Umbilical cord (tissue), 2 donors: ENCODE results near the gene FGD4. TPM values are rescaled to one million over a fixed set of nuclear protein-coding genes. Genes with fewer than 3 reads are reported as not detected.
"Not testable (repeated sequence)": the region's sequence is repeated elsewhere in the genome, so short reads cannot be mapped to it uniquely, and the experiment has no call there.

Source experiments
- DNase-seq: peaks from one replicate; pipeline ENCODE4 v3.0.0-alpha.2; 2015; ENCODE audit warnings: low spot score
- total RNA-seq: library from RNA; depleted of rRNA; stranded (reverse); fragments of >200 nt; gene quantifications from one replicate; pipeline ENCODE4 v1.2.3, GENCODE V29; 2014; ENCODE audit warnings: low replicate concordance; ENCODE audit not compliant: insufficient read depth

Gene FGD4
- total RNA-seq, 1 donor from 2014 or later: 6.5 TPM

DNA sequence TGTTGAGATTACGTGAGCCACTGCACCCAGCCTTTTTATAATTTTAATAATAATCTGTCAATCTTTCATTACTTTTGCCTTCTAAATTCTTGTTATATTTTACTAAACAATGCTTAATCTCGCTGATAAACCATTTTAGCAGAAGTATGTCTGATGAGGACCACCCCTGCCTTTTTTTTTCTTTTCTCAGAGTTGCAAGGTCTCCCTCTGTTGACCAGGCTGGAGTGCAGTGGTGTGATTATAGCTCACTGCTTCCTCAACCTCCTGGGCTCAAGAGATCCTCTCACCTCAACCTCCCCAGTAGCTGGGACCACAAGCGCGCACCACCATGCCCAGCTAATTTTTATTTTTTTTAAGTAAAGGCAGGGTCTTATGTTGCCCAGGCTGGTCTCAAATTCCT lies 161.2 kb downstream of the FGD4 start:
- DNase-seq: no peak

DNA sequence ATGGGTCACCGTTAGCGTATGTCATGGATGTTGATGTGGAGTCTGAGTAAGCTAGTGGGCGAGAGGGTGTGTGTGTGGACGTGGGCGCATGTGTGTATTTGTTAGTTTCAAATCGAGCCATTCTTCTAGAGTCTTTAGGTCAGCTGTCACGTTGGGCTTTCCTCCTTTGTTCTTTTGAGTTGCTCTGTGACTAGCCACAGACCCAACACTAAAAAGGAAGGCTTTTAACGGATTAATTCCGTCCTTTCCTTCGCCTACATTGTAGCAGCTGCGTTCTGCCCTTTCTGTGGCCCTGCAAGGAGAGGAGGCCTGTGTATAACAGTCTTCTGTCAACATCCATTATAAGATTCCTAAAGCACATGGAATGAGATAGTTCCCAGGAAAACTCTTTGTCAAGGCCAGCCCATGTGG lies 162.6 kb downstream of the FGD4 start:
- no peak for DNase-seq

DNA sequence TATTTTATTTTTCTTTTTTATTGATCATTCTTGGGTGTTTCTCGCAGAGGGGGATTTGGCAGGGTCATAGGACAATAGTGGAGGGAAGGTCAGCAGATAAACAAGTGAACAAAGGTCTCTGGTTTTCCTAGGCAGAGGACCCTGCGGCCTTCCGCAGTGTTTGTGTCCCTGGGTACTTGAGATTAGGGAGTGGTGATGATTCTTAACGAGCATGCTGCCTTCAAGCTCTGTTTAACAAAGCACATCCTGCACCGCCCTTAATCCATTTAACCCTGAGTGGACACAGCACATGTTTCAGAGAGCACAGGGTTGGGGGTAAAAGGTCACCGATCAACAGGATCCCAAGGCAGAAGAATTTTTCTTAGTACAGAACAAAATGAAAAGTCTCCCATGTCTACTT lies 163.1 kb downstream of the FGD4 start:
- not testable (repeated sequence) for DNase-seq

DNA sequence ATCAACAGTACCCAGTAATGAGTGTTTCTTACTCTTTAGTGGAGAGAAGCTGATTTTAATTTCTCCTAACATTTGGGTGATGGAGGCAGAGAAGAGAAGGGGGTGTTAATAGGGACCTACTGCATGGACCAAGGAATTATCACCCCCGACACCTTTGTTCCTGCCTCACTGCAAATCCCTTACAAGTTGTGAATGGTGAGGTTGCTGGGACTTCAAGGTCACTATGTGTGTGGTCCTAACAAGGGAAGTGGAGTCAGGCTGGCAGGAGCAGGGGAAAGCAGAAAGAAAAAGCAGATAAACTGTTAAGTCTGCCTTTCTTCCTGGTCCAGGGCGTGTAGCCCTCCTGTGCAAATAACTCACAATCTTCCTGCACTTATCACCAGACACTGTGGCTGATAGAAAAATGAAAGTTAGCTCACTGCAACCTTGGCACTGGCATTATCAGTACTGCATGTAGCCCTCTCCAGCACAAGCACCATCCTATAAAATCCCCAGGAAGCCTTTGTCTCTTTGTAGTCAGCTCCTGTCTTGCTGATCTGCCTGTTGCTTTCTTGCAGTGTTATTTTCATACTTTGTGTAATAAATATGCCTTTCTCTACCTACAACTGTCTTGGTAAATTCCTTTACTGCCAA lies 167.4 kb downstream of the FGD4 start:
- no peak for DNase-seq

DNA sequence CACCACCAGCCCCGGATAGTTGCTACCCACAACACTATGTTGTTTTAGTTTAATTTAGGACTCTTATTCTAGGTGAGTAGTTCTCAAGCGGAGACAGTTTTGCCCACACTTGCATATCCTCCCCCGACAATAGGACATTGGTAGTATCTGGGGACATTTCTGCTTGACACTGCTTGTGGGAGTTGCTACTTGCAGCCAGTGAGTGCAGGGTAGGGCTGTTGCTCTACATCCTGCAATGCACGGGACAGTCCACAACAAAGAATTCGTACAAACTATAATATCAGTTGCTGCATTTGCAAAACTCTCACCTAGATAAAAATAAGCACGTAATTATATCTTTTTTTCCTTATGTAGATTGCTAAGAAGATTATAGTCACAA lies 167.9 kb downstream of the FGD4 start:
- no peak for DNase-seq

DNA sequence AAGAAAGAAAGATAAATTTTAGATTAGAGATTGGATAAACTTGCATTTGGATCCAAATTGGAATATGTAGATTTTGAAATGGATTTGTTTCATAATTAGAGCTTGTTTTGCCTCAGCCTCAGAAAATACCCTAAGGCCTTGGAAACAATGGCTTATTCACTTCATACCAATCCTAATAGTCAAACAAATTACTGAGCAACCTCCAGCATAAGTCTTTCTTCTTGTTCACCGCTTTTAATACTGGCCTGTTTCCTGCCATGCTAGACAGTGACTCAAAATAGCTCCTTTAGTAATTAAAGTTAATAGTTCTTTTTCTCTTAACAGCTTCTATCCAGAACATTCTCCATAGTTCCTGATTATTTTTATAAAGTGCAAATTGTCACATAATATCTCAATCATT lies 168.9 kb downstream of the FGD4 start:
- peak; percentile 19 for DNase-seq

DNA sequence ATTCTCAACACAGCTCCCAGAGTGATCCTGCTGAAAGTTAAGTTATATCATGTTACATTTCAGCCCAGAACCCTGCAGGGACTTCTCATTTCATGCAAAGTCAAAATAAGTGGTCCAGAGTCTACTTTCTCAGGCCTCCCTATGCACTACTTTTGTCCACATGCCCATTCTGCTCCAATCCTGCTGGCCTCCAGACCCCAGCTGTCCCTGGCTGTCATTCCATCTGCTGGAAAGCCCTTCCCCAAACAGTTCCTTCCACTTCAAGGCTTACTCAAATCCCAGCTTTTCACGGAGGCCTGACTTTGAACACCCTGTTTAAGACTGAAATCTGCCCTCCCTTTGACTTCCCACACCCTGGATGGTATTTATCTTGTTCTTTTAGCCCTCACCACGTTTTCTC lies 169.9 kb downstream of the FGD4 start:
- DNase-seq: no peak

DNA sequence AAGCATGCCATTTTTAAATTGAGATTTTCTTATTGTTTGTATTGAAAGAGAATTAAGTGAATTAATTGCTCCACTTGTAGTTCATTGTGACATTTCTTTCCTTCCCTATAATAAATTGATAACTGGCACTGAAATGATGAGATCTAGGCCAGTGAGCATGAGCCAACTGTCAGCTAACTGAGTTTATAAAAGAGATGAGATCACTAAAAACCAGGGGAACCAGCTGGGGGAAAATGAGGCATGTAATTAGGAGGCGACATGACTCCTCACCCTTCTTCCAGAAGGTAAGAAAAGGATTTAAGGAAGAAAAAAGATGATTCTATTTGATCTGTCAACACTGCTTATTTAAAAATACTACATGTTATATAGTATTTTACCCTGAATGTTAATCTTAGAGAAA lies 175.2 kb downstream of the FGD4 start:
- DNase-seq: no peak

DNA sequence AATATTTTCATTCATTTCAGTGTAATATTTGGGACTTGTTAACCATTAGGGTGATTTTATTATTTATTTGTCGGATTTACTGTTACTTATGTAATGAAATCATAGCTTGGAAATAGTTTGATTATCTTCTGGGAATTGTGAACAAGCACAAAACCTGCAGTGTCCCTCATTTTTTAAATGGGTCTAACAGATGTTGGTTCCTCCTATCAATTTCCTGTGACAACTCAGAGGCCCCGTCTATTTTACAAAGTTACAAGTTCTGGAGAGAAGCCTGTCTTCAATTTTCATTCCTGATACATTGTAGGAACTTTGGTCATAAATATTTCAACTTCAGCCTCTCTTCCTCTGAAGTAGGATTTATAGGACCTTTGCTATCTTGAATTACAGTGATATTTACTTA lies 178.0 kb downstream of the FGD4 start:
- peak; percentile 25 for DNase-seq

DNA sequence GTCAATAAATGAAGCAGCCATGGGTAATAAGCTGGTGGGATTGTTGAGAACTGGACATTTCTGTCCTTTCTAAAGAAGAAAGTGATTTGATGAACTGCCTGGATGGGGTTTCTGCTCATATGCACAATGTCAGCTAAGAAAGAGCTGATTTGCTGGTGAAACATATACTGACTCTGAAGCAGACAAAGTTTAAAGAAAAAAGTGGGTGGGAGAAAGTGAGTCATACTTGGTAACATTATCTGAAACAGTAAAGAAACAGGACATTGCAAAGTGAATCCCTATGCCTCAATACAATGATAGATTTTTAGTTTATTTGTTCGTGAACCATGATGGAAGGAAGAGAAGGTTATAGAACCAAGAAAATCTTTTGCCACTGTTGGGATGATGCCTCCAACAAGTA lies 184.2 kb downstream of the FGD4 start:
- DNase-seq: peak; percentile 56

DNA sequence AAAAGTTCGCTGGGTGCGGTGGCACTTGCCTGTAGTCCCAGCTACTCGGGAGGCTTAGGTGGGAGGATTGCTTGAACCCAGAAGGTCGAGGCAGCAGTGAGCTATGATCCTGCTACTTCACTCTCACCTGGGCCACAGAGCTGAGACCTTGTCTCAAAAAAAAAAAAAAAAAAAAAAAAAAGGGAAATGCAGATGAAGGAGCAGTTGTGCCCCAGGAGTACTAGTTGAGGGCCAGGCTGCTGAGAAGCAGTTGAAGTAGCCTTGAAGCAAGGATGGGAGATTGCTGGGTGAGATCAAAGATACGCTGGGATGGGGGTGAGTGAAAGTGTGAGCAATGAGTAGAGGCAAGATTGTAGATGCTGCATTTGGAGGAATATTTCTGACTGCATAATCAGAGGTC lies 186.3 kb downstream of the FGD4 start:
- no peak for DNase-seq

DNA sequence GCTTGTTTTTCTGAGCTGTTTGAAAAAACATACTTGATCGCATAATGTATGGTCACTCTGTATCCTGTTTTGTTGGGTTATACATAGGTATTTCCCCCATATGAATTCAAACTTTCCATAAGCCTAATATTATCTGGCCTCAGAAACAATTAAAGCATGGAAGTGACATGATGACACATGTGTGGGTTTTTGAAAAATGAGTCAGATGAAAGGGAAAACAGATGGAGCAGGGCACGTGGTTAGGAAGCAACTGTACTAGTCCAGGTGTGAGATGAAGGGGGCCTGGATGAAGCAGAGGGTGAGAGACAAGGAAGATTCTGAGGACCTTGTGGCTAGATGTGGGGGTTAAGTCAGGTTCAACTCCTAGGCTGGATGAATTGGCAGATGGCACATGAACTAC lies 187.0 kb downstream of the FGD4 start:
- no peak for DNase-seq

DNA sequence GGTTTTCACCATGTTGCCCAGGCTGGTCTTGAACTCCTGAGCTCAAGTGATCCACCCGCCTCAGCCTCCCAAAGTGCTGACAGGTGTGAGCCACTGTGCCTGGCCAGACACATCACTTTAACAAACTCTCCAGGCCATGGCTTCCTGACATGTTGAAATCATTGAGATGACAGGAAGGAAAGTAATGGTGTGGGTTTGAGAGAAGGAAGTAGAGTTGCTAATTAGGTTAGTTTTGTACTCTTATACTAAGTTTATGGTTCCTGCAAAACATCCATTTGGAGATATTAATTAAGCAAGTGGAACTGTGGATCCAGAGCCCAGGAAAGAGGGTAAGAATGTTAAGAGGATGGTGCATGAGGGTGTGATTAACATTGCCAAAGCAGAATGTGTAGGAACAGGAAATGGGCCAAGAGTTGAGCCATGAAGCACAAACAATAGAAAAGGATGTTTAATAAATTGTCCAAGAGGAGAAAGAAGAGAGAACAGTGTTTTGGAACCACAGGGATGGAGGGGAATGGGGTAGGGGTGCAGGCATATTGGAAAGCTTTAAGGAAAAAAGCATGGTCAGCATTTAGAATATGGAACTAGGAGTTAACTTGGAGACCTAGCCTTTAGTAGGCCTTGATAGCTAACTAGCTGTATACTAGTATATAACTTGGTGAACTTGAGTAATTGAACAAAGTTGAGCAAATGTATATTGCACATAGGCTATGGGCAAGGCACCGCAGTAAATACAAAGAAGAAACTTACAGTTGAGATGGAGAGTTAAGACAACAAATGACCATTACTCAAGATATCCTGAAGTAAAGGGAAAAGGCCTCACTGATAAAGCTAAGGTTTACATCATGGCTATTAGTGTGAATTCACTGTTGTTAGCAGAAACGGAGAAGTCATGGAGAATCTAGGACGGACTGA lies 188.5 kb downstream of the FGD4 start:
- no peak for DNase-seq

DNA sequence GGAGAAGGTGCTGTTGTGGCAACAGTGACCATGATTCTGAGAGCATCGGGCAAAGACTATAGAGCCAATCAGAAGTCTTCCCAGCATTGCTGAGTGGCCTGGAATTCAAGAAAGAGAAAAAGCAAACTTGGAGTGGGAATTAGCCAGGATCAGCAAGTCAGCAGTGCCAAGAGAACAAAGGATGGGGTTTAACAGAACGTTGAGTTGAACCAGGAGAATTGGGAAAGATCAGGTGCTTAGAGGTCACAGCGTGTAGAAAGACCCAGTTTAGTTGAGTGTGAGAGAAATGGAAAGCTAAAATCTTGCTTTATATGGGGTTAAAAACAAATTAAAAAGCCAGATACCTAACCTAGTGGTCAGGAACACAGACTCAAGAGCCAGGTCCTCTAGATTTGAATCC lies 189.2 kb downstream of the FGD4 start:
- DNase-seq: no peak

DNA sequence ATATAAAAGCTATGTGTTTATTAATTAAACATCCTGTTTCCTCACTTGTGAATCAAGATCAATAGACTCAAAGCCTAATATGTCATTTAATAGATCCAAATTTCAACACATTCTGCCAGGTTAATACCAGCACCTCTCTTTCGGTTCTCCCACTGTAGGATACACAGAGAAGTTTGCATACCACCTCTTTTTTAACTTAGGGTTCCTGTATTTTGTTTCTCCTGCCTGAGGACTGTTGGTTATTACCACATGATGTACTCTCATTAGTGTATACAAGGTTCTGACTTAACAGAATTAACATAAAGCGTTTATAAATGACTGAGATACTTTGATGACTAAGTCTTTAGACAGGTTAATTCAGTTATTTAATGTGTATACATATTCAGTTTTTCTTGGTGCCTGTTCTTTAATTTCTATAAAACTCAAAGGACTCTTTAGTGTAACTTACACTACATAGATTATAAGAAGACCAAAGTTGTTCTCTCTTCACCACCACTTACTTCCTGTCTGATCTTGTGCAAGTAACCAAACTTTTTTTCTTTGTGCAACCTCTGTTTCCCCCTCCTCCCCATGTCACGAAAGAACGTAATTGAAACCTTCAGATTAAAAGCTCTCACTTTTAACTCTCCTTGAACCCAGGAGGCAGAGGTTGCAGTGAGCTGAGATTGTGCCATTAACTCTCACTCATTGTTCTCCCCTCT lies 190.0 kb downstream of the FGD4 start:
- no peak for DNase-seq

DNA sequence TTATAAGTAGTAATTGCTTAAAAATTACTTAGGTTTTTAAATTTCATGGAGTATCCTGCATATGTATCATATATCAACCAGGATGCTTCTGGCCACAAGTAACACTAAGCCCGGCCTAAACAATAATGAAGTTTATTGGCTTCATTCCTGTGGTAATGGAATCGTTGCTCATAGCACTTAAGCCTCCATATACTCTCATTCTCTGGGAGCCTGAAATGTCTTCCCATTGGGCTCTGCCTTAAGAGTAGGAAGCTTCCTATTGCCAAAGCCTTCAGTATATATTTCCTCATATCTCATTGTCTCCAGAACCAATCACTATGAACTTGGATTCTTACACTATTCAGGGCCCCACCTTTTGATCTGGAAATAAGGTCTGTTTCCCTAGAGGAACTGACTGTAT lies 195.9 kb downstream of the FGD4 start:
- no peak for DNase-seq

DNA sequence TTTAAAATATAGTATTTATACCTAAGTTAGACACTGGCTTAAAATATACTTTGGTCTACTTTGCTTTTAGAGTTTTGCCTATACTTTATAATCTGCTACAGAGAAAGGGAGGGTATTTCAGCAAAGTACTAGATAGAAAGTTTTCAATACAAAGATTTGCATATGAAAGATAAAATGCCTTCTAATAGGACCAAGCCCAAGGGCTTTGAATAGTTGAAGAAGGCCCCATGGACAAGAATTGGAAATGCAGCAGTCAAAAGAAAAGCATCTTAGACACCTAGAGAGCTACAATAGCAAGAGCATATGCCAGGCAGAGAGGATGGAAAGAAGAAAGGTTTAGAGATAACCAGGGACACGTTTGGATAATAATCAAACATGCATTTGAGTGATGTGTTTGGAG lies 196.7 kb downstream of the FGD4 start:
- DNase-seq: no peak

DNA sequence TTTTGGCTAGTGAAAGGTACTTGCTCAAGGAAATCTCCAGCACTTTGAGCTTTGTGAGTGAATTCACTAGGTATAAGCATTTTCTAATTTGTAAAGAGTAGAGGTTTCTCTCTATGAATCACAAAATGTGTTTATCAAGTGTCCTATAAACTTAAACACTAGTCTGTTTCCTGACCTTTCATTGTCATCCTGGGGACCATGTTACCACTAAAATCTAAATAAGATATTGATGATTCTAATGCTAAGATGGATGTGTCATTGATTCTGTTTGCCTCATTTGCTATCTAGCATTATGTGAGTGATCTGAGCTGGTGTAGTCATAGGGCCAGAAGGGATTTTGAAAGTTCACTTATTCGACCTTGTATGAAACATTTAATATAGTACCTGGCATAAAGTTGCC lies 199.3 kb downstream of the FGD4 start:
- DNase-seq: no peak

DNA sequence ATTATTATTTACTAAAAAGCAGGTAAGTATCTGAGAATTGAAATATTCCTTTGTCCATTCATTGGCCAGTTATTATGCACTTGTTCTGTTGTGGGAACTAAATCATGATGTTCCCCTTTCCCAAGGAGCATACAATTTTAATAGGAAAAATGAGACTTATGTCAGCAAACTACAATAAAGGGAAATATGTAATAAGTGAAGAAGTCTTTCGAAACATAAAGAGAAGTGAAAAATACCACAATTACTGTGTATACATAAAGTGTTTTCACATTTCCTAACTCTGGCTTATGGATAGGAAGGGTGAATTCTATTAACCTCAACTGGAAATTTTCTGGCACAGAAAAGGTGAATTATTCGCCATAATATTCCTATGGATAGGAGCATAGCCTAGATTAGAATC lies 201.3 kb downstream of the FGD4 start:
- DNase-seq: no peak

DNA sequence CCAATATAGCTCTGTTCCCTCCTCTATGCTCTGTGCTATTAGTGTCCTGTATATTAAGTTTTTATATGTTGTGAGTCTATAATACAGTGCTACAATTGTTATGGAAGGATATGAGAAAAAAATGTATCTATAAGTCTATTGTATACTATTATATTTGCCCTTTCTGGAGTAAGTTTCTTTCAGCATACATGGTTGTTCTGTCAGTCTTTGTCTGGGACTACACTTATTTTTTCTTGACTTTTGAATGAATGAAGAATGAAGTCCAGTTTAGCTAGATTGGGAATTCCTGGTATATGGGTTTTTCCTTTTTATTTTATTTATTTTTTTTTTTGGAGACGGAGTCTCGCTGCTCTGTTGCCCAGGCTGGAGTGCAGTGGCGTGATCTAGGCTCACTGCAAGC lies 203.7 kb downstream of the FGD4 start:
- no peak for DNase-seq

DNA sequence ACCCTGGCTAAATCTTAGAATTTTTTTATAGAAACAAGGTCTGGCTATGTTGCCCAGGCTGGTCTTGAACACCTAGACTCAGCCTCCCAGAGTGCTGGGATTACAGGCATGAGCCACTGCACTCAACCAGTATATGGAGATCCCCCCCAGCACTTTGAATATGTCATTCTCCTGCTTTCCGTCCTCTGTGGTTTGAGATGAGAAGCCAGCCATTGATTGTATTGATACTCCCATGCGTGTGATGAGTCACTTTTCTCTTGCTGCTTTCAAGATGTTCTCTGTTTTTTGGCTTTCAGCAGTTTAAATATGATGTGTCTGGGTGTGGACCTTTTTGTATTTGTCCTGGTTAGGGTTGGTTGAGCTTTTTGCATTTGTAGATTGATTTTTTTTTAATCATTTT lies 204.5 kb downstream of the FGD4 start:
- no peak for DNase-seq

DNA sequence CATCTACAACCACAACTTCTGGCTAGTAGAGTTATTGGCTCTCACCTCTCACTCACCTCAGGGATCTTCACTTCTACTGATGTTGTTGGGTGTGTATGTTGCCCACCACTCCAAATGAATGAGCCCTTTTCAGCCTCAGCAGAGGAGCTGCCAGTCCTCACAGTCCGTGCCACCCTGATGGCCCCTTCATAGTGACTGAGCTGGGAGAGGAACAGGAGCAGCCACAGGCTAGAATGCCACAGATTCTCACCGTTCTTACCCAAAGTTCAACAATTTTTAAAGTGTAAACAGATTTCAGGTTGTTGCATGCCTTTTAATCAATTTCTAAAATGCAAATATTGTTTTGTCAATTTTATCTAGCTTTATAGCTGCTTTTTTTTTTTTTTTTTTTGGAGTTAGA lies 205.2 kb downstream of the FGD4 start:
- no peak for DNase-seq
